GM12878 (cell line): ENCODE results near the gene RPL29. TPM values are rescaled to one million over a fixed set of nuclear protein-coding genes. Genes with fewer than 3 reads are reported as not detected.
A peak's percentile ranks its signal among the peaks of the same experiment; 100 is the strongest.

Source experiments
- ATAC-seq: fragments of 200-7000 bp; cut with Tn5 transposase; 3 replicates; pipeline ENCODE4 v1.9.1; 2020; ENCODE audit warnings: mild to moderate bottlenecking, moderate library complexity
- BruUV-seq: library from RNA; stranded (reverse); fragments of 400-500 nt; replicated peaks from 2 replicates; lab custom pipeline; 2021; lab: Mats Ljungman, UMichigan
- CTCF ChIA-PET: fragments of 300-600 bp; sonication (Branson Sonifier 250); formaldehyde crosslinking; extraction: SDS; loops from one replicate; lab custom pipeline; 2021; ENCODE audit warnings: inconsistent platforms; lab: Yijun Ruan, JAX
- POLR2A ChIA-PET: fragments of 350-600 bp; formaldehyde crosslinking; extraction: SDS; loops from one replicate; lab custom pipeline; 2021; ENCODE audit warnings: inconsistent platforms; lab: Charles Lee
- RAD21 ChIA-PET: fragments of 300-600 bp; sonication (Branson Sonifier 250); formaldehyde crosslinking; loops from one replicate; lab custom pipeline; 2023; ENCODE audit warnings: antibody characterized with exemption; ENCODE audit not compliant: unreplicated experiment; lab: Charles Lee
- SMC1A ChIA-PET: fragments of 300-600 bp; sonication (Branson Sonifier 250); formaldehyde crosslinking; loops from one replicate; lab custom pipeline; 2023; ENCODE audit not compliant: unreplicated experiment, uncharacterized antibody; lab: Charles Lee
- DNase-seq: peaks from one replicate; pipeline ENCODE4 v3.0.0-alpha.2; 2011; ENCODE audit warnings: low read depth, low spot score
- FAIRE-seq: peaks from 3 replicates; lab custom pipeline; 2011; peaks lifted over from hg19 to GRCh38; lab: Jason Lieb, UNC
- H2AFZ ChIP-seq: 2 replicates; pipeline ENCODE4 v1.6.0; 2011; ENCODE audit warnings: low read depth, low read length, control low read depth; ENCODE audit not compliant: control insufficient read depth
- H3K27ac ChIP-seq: 2 replicates; pipeline ENCODE4 v1.5.1; 2011; ENCODE audit warnings: control low read depth; ENCODE audit not compliant: control insufficient read depth, insufficient read depth
- H3K27me3 ChIP-seq, 2 experiments: replicated peaks in 1 of 2; 2 replicates each; pipeline versions ENCODE4 v1.6.0 to v1.6.1; 2011; ENCODE audit warnings: low read length in 1 of 2; ENCODE audit not compliant: control insufficient read depth in 2 of 2, insufficient read depth in 2 of 2
- H3K36me3 ChIP-seq, 2 experiments: 2 replicates each; pipeline ENCODE4 v1.5.1; 2011; ENCODE audit warnings: low read length in 1 of 2; ENCODE audit not compliant: control insufficient read depth in 2 of 2, insufficient read depth in 2 of 2
- H3K4me1 ChIP-seq: 2 replicates; pipeline ENCODE4 v1.6.1; 2011; ENCODE audit warnings: mild to moderate bottlenecking, low read length, moderate library complexity, mixed read lengths; ENCODE audit not compliant: control insufficient read depth, insufficient read depth
- H3K4me2 ChIP-seq: 2 replicates; pipeline ENCODE4 v1.6.0; 2011; ENCODE audit warnings: control low read depth; ENCODE audit not compliant: control insufficient read depth, insufficient read depth
- H3K4me3 ChIP-seq: fragments of 200-600 bp; sonication (generic); 2 replicates; pipeline ENCODE4 v1.5.1; 2016
- H3K79me2 ChIP-seq: 2 replicates; pipeline ENCODE4 v1.6.0; 2011; ENCODE audit warnings: low read length; ENCODE audit not compliant: control insufficient read depth, insufficient read depth
- H3K9ac ChIP-seq: 2 replicates; pipeline ENCODE4 v1.8.0; 2011; ENCODE audit warnings: low read length, control low read depth, mixed read lengths; ENCODE audit not compliant: control insufficient read depth, insufficient read depth
- H3K9me3 ChIP-seq: replicated peaks from 3 replicates; pipeline ENCODE4 v1.5.1; 2011; ENCODE audit warnings: mild to moderate bottlenecking, low read length; ENCODE audit not compliant: control insufficient read depth, insufficient read depth
- H4K20me1 ChIP-seq: 2 replicates; pipeline ENCODE4 v1.6.0; 2011; ENCODE audit not compliant: control insufficient read depth, insufficient read depth
- RAD21 ChIP-seq: IDR thresholded peaks from 2 replicates; pipeline ENCODE4 v1.6.1; 2011; ENCODE audit warnings: mild to moderate bottlenecking, low read depth, low read length, moderate library complexity; ENCODE audit not compliant: insufficient read depth
- SRF ChIP-seq, 2 experiments: IDR thresholded peaks; 2 replicates each; pipeline ENCODE4 v1.6.1; 2011; ENCODE audit warnings: low read depth in 2 of 2, low read length in 2 of 2, mild to moderate bottlenecking in 1 of 2, moderate library complexity in 1 of 2
- WGBS: methylation state at CpG from one replicate; pipeline ENCODE4 v1.1.6; 2016; ENCODE audit warnings: low lambda C conversion rate; ENCODE audit not compliant: insufficient replicate concordance, insufficient coverage; ENCODE audit errors: missing lambda C conversion rate; 5-methylcytosine and 5-hydroxymethylcytosine counted together
- in situ Hi-C: fragments of 300-500 bp; cut with MboI; formaldehyde crosslinking; loops from 9 replicates; pipeline ENCODE4 v1.14.3; 2018; ENCODE audit warnings: mixed read lengths
- intact Hi-C: fragments of 100-400 bp; cut with micrococcal nuclease; formaldehyde crosslinking; loops from one replicate; pipeline ENCODE4 v1.14.2; 2022; ENCODE audit not compliant: unreplicated experiment
- polyA plus RNA-seq, 11 experiments: library from polyadenylated mRNA; depleted of rRNA in 4 of 11; unstranded in 6 of 11; stranded (reverse) in 5 of 11; fragments of >200 nt; fragmentation: Nextera tagmentation in 4 of 11; fragmentation: Illumina TruSeq in 1 of 11; extraction: Ambion mirVana in 4 of 11; extraction: Trizol in 1 of 11; gene quantifications; 1 replicate in 1 of 11; 2 replicates in 10 of 11; pipeline versions ENCODE4 v1.2.1 to v1.2.3, GENCODE V29; 2011 to 2016; ENCODE audit warnings: inconsistent platforms in 2 of 11, missing spikeins in 2 of 11, low read depth in 1 of 11
- total RNA-seq, 4 experiments: library from RNA; depleted of rRNA in 3 of 4; stranded (reverse); fragments of >200 nt in 3 of 4; fragmentation: Illumina TruSeq in 1 of 4; extraction: Trizol in 1 of 4; gene quantifications; 2 replicates each; pipeline versions ENCODE4 v1.2.1 to v1.2.3, GENCODE V29; 2013 to 2021
- TF ChIP-seq, protein P1 (sequence below), 3 experiments: IDR thresholded peaks in 2 of 3; conservative IDR thresholded peaks in 1 of 3; 2 replicates each; pipeline ENCODE4 v1.5.1; 2011; ENCODE audit warnings: low read depth in 3 of 3, low read length in 3 of 3, mild to moderate bottlenecking in 3 of 3, control low read depth in 2 of 3, moderate library complexity in 2 of 3, inconsistent platforms in 1 of 3, mixed read lengths in 1 of 3; ENCODE audit not compliant: control insufficient read depth in 2 of 3, insufficient read depth in 1 of 3; ENCODE audit errors: extremely low read depth in 1 of 3

RPL29 gene
- total and polyA plus RNA-seq, 10 of the 15 experiments (the other 5 are each of a cell fraction or from before 2014, with no cell fraction given), result 1,053 to 2,477 (median 1,657) TPM

DNA sequence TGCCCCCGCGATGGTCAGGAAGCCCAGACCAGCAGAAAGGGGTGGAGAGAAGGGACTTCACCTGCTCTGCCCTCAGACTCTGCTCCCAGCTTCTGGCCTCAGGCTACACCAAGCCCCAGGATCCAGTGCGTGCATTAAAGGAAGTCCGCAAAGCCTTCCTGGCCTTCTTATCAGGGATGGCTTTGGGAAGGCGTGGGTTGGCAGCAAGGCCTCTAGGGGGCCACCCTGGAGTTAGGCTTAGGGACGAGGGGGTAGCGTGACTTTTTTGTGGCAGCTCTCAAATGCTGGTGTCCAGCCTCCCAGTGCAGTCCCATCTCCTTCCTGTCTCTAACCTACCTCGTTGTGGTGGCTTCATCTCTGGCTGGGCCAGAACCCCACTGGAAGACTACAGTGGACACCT lies 18.9 kb upstream of the RPL29 start:
- H3K79me2 ChIP-seq, result no peaks in the 10 kb centered on the region
- no peak overlapping the region for H2AFZ ChIP-seq
- no peak overlapping the region for H3K4me2 ChIP-seq
- RAD21 ChIA-PET, result interaction anchor here (1.0 to 2.5 kb wide), 9 partner anchors 9 to 109 kb away, joined by 3 to 17 read pairs (median 5); partner anchors contain the start of gene DUSP7
- FAIRE-seq (no peak), ATAC-seq (peak; percentile 22), DNase-seq (no peak)
- TF ChIP-seq RAD21 (peak; percentile 3; the same call in 1 of the 2 replicates), SRF (IDR thresholded peaks at IDR 0.05; ENCODE audit: low read depth in 2 of 2, low read length in 2 of 2) (no peak)
- TF ChIP-seq, protein P1, sequence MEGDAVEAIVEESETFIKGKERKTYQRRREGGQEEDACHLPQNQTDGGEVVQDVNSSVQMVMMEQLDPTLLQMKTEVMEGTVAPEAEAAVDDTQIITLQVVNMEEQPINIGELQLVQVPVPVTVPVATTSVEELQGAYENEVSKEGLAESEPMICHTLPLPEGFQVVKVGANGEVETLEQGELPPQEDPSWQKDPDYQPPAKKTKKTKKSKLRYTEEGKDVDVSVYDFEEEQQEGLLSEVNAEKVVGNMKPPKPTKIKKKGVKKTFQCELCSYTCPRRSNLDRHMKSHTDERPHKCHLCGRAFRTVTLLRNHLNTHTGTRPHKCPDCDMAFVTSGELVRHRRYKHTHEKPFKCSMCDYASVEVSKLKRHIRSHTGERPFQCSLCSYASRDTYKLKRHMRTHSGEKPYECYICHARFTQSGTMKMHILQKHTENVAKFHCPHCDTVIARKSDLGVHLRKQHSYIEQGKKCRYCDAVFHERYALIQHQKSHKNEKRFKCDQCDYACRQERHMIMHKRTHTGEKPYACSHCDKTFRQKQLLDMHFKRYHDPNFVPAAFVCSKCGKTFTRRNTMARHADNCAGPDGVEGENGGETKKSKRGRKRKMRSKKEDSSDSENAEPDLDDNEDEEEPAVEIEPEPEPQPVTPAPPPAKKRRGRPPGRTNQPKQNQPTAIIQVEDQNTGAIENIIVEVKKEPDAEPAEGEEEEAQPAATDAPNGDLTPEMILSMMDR (IDR thresholded peaks at IDR 0.05 in 2 of 3, conservative IDR thresholded peaks at IDR 0.05 in 1 of 3; ENCODE audit: control insufficient read depth in 2 of 3, extremely low read depth in 1 of 3, insufficient read depth in 1 of 3, low read depth in 3 of 3, low read length in 3 of 3), result 0 out of 6 replicates have a peak, but pooled peaks of 1 of the 3 experiments have one; percentile 17
- H3K9ac ChIP-seq, result no peak overlapping the region
- no peaks in the 10 kb centered on the region for H3K27me3 ChIP-seq
- H3K4me1 ChIP-seq, result peaks cover 4% of the 10 kb centered on the region
- CTCF ChIA-PET, result interaction anchor here (1.7 to 8.2 kb wide), 4 partner anchors 10 to 109 kb away, joined by 3 to 93 read pairs (median 32); partner anchors contain the start of gene DUSP7
- POLR2A ChIA-PET, result interaction anchor here (0.5 to 2.1 kb wide), 5 partner anchors 10 to 56 kb away, joined by 3 to 6 read pairs (median 5); partner anchors contain the start of genes DUSP7 and RPL29
- no peaks in the 10 kb centered on the region for H3K36me3 ChIP-seq
- H3K9me3 ChIP-seq, result no peaks in the 10 kb centered on the region
- SMC1A ChIA-PET, result interaction anchor here (1.0 to 12.8 kb wide), 5 partner anchors 11 to 140 kb away, joined by 3 to 116 read pairs (median 9); partner anchors contain the start of genes DUSP7 and POC1A
- no peak overlapping the region for H3K4me3 ChIP-seq
- in situ Hi-C loops, result no loop called here
- H4K20me1 ChIP-seq, result no peaks in the 10 kb centered on the region
- no peak overlapping the region for H3K27ac ChIP-seq
- BruUV-seq, result no TSS peak
- WGBS, result 57% methylated on average over 8 of the region's 8 CpGs
- intact Hi-C loops, result no loop called here
